ENCODE measurements around the gene OSER1.

Gene OSER1

DNA sequence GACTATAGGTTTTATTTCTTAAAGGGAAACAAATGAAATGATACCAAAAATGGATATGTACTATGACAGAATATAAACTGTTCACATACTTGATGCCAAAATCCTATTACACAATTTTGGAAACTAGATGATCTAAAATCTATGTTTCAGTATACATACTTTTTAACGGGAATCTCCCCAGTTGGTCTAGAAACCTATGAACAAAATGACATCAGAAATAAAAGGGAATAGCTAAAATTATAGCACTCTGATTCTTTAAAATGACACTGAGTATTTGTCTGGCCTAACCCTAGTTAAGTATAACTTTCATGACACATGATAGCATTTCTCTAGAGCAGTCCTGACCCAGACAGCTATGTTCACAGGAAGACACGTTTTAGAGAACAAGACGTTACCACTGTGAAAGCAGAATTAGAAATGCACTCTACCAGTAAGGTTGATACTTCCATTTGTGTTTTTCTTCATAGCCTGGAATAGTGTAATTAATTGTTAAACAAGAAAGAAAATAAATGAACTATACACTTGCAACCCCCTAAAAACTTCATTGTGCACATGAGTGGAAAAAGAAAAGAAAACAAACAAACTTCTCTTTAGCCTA, 3.3 kb downstream of the OSER1 start:
- TF ChIP-seq, protein P1, sequence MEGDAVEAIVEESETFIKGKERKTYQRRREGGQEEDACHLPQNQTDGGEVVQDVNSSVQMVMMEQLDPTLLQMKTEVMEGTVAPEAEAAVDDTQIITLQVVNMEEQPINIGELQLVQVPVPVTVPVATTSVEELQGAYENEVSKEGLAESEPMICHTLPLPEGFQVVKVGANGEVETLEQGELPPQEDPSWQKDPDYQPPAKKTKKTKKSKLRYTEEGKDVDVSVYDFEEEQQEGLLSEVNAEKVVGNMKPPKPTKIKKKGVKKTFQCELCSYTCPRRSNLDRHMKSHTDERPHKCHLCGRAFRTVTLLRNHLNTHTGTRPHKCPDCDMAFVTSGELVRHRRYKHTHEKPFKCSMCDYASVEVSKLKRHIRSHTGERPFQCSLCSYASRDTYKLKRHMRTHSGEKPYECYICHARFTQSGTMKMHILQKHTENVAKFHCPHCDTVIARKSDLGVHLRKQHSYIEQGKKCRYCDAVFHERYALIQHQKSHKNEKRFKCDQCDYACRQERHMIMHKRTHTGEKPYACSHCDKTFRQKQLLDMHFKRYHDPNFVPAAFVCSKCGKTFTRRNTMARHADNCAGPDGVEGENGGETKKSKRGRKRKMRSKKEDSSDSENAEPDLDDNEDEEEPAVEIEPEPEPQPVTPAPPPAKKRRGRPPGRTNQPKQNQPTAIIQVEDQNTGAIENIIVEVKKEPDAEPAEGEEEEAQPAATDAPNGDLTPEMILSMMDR (IDR thresholded peaks at IDR 0.05; ENCODE audit: low read depth, low read length), result no peak

DNA sequence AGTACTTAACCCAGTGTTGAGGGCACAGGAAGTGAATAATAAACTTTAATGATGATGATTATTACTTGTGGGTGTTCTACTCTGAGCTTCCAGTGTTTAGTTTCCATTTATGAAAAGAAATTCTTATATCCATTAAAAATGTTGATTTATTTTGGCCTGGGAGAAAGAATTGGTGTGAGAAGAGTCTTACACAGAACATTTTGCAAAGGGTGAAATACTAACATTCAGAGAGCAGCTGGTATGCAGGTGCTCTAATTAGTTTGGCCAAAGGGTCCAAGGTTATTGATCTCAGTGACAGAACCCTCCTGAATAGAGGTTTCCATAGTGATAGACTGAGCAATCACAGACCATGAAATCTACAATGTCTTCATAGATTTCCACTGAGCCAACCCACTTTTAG, 4.4 kb downstream of the OSER1 start:
- Histone ChIP-seq H3K36me3 (peaks cover 30% of the 10 kb centered on the region), H3K9me3 (no peaks in the 10 kb centered on the region), H3K27me3 (no peaks in the 10 kb centered on the region), H3K4me3 (ENCODE audit: low read depth, low read length) (no peak overlapping the region), H3K4me1 (no peaks in the 10 kb centered on the region)
- DNase-seq, result no peak
- TF ChIP-seq, protein P1 (IDR thresholded peaks at IDR 0.05; ENCODE audit: low read depth, low read length), result no peak

More for the DNA sequence above, 3.3 kb downstream of the OSER1 start:
- H3K4me1 ChIP-seq, result no peaks in the 10 kb centered on the region
- H3K9me3 ChIP-seq, result no peaks in the 10 kb centered on the region
- H3K27me3 ChIP-seq, result no peaks in the 10 kb centered on the region
- no peak overlapping the region for H3K4me3 ChIP-seq (ENCODE audit: low read depth, low read length)
- DNase-seq, result no peak
- H3K36me3 ChIP-seq, result peaks cover 20% of the 10 kb centered on the region

DNA sequence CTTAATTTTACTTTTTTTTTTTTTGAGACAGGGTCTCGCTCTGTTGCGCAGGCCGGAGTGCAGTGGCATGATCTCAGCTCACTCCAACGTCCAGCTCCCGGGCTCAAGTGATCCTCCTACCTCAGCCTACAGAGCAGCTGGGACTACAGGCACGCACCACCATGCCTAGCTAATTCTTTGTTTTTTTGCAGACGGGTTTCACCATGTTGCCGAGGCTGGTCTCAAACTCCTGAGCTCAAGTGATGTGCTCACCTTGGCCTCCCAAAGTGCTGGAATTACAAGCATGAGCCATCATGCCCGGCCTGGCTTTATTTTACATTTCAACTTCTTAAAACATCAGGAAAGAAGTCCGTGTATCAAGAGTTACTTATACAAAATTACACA, 5.7 kb downstream of the OSER1 start:
- Histone ChIP-seq H3K27me3 (no peaks in the 10 kb centered on the region), H3K9me3 (no peaks in the 10 kb centered on the region), H3K4me1 (no peaks in the 10 kb centered on the region), H3K36me3 (peaks cover 41% of the 10 kb centered on the region), H3K4me3 (ENCODE audit: low read depth, low read length) (no peak overlapping the region)
- TF ChIP-seq, protein P1 (IDR thresholded peaks at IDR 0.05; ENCODE audit: low read depth, low read length), result no peak
- DNase-seq, result no peak

DNA sequence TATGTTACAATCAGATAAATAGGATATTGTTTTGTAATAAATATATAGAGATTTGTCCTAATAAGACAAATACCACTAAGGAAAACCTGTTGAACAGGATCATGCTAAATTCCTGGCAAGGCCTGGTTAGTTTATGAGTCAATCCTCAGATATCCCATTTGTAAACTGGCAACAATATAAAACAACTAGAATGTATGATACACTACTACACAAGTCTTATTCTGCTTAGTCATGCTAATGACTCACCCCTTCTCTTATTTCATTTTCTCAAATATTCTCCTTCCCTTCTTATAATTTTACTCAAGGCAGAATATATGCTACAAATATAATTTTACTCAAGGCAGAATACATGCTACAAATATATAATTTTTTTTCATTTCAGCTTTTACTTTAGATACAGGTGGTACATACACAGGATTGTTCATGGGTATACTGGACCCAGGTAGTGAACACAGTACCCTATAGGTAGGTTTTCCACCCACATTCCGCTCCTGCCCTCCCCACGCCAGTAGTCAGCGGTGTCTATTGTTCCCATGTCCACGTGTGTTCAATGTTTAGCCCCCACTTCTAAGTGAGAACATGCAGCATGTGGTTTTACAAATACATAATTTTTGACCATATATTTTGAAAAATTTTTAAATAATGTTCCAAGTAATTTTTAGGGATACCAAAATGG, 6.3 kb downstream of the OSER1 start:
- peaks cover 47% of the 10 kb centered on the region for H3K36me3 ChIP-seq
- no peak overlapping the region for H3K4me3 ChIP-seq (ENCODE audit: low read depth, low read length)
- no peak for DNase-seq
- H3K4me1 ChIP-seq, result no peaks in the 10 kb centered on the region
- no peaks in the 10 kb centered on the region for H3K9me3 ChIP-seq
- TF ChIP-seq, protein P1 (IDR thresholded peaks at IDR 0.05; ENCODE audit: low read depth, low read length), result no peak
- H3K27me3 ChIP-seq, result no peaks in the 10 kb centered on the region

- Histone ChIP-seq H3K27me3 (no peaks in the 10 kb centered on the region), H3K4me3 (ENCODE audit: low read depth, low read length) (no peak overlapping the region), H3K36me3 (peaks cover 53% of the 10 kb centered on the region), H3K9me3 (no peaks in the 10 kb centered on the region), H3K4me1 (no peaks in the 10 kb centered on the region)
- TF ChIP-seq, protein P1 (IDR thresholded peaks at IDR 0.05; ENCODE audit: low read depth, low read length), result no peak
- DNase-seq, result no peak
These were observed 7.4 kb downstream of the OSER1 start for GRCh38 chr20:44203161-44203560.

GRCh38 chr20:44200983-44201382, 9.6 kb downstream of the OSER1 start:
- DNase-seq, result no peak
- TF ChIP-seq, protein P1 (IDR thresholded peaks at IDR 0.05; ENCODE audit: low read depth, low read length), result no peak
- peaks cover 65% of the 10 kb centered on the region for H3K36me3 ChIP-seq

More at GRCh38 chr20:44200983-44201382, 9.6 kb downstream of the OSER1 start:
- Histone ChIP-seq H3K4me3 (ENCODE audit: low read depth, low read length) (no peak overlapping the region), H3K9me3 (no peaks in the 10 kb centered on the region), H3K4me1 (no peaks in the 10 kb centered on the region), H3K27me3 (no peaks in the 10 kb centered on the region)
